Testis (tissue), 2 donors: Measurements from ENCODE around the gene XRCC2.

ENCODE experiments used
- CTCF ChIP-seq, 3 experiments: fragments of 450-650 bp in 2 of 3; fragments of 200-600 bp in 1 of 3; sonication (generic) in 1 of 3; IDR thresholded peaks; one replicate each; pipeline ENCODE4 v1.5.1; 2016 to 2019; ENCODE audit warnings: antibody characterized with exemption in 3 of 3, mild to moderate bottlenecking in 2 of 3, moderate library complexity in 1 of 3
- POLR2A ChIP-seq: fragments of 450-650 bp; IDR thresholded peaks from one replicate; pipeline ENCODE4 v1.6.1; 2017; ENCODE audit warnings: antibody characterized with exemption, mild to moderate bottlenecking, moderate library complexity

DNA sequence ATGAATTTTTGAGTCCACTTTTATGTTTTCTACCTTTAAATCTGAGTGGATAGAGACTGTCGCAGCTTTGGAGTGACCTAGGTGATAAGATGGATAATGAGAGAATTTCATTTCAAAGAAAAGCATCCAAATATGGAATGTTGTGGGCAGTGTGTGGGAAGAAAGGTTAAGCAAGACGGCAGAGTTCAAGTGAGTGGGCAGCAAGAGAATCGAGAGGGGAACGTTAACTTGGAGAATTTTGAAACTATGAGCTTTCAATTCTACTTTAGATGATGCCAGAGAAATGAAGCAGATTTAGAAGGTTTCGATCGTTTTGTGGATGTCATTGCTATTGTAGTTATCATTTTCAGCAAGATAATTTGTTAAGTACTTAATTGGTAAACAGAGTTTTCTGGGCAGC is 73.0 kb downstream of the XRCC2 start:
- TF ChIP-seq CTCF (IDR thresholded peaks at IDR 0.05) (no peak), POLR2A (no peak)
